Neural crest cell (in vitro differentiated cells): ENCODE measurements around the gene ERICH3. TPM values are rescaled to one million over a fixed set of nuclear protein-coding genes. Genes with fewer than 3 reads are reported as not detected.

ENCODE experiments used
- DNase-seq: peaks from one replicate; pipeline ENCODE4 v3.0.0; 2021; ENCODE audit warnings: low read depth, mixed read lengths, low spot score
- H3K27ac Mint-ChIP-seq: one replicate; pipeline ENCODE4 v1.8.0; 2021; ENCODE audit warnings: mild to moderate bottlenecking, mixed read lengths; ENCODE audit not compliant: unreplicated experiment
- H3K27me3 Mint-ChIP-seq: 2 replicates; pipeline ENCODE4 v1.8.0; 2021; ENCODE audit warnings: low read depth, mild to moderate bottlenecking, mixed read lengths
- H3K36me3 Mint-ChIP-seq: 2 replicates; pipeline ENCODE4 v1.8.0; 2021; ENCODE audit warnings: low read depth, mild to moderate bottlenecking, mixed read lengths
- H3K4me1 Mint-ChIP-seq: 2 replicates; pipeline ENCODE4 v1.8.0; 2021; ENCODE audit warnings: mixed read lengths
- H3K4me3 Mint-ChIP-seq: one replicate; pipeline ENCODE4 v1.8.0; 2021; ENCODE audit warnings: mild to moderate bottlenecking, mixed read lengths
- H3K9me3 Mint-ChIP-seq: 2 replicates; pipeline ENCODE4 v1.8.0; 2021; ENCODE audit warnings: mixed read lengths
- total RNA-seq: library from RNA; stranded (reverse); gene quantifications from 2 replicates; pipeline ENCODE4 v1.2.1, GENCODE V29; 2021
- TF ChIP-seq, protein P1 (sequence below): fragments of 200-600 bp; sonication (generic); conservative IDR thresholded peaks from 2 replicates; pipeline ENCODE4 v1.5.0; 2021; ENCODE audit warnings: antibody characterized with exemption, mild to moderate bottlenecking

The ERICH3 gene
- total RNA-seq, 1 donor from 2014 or later, result not detected

DNA sequence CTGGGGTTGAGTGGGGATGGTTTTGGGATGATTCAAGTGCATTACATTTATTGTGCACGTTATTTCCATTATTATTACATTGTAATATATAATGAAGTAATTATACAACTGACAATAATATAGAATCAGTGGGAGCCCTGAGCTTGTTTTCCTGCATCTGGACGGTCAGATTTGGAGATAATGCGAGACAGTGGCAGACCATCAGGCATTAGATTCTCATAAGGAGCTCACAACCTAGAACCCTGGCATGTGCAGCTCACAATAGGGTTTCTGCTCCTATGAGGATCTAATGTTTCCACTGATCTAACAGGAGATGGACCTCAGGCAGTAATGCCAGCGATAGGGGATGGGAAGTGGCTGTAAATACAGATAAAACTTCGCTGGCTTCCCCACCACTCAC, 83.3 kb downstream of the ERICH3 start:
- no peaks in the 10 kb centered on the region for H3K4me1 Mint-ChIP-seq
- no peaks in the 10 kb centered on the region for H3K9me3 Mint-ChIP-seq
- no peaks in the 10 kb centered on the region for H3K27me3 Mint-ChIP-seq
- TF ChIP-seq, protein P1, sequence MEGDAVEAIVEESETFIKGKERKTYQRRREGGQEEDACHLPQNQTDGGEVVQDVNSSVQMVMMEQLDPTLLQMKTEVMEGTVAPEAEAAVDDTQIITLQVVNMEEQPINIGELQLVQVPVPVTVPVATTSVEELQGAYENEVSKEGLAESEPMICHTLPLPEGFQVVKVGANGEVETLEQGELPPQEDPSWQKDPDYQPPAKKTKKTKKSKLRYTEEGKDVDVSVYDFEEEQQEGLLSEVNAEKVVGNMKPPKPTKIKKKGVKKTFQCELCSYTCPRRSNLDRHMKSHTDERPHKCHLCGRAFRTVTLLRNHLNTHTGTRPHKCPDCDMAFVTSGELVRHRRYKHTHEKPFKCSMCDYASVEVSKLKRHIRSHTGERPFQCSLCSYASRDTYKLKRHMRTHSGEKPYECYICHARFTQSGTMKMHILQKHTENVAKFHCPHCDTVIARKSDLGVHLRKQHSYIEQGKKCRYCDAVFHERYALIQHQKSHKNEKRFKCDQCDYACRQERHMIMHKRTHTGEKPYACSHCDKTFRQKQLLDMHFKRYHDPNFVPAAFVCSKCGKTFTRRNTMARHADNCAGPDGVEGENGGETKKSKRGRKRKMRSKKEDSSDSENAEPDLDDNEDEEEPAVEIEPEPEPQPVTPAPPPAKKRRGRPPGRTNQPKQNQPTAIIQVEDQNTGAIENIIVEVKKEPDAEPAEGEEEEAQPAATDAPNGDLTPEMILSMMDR, result no peak
- H3K4me3 Mint-ChIP-seq, result no peak overlapping the region
- no peak for DNase-seq
- H3K36me3 Mint-ChIP-seq, result no peaks in the 10 kb centered on the region
- H3K27ac Mint-ChIP-seq, result no peak overlapping the region

- Mint-ChIP-seq H3K27me3 (peaks cover 2% of the 10 kb centered on the region), H3K9me3 (no peaks in the 10 kb centered on the region), H3K36me3 (no peaks in the 10 kb centered on the region), H3K4me1 (no peaks in the 10 kb centered on the region), H3K27ac (no peak overlapping the region), H3K4me3 (no peak overlapping the region)
- TF ChIP-seq, protein P1, result no peak
- DNase-seq, result no peak
Measured at GRCh38 chr1:74587888-74588287, 85.7 kb downstream of the ERICH3 start.

GRCh38 chr1:74586253-74586897, 87.2 kb downstream of the ERICH3 start:
- H3K27me3 Mint-ChIP-seq, result peaks cover 2% of the 10 kb centered on the region
- no peak for DNase-seq
- no peak overlapping the region for H3K27ac Mint-ChIP-seq
- no peaks in the 10 kb centered on the region for H3K4me1 Mint-ChIP-seq
- no peaks in the 10 kb centered on the region for H3K9me3 Mint-ChIP-seq
- H3K4me3 Mint-ChIP-seq, result no peak overlapping the region
- TF ChIP-seq, protein P1, result no peak
- no peaks in the 10 kb centered on the region for H3K36me3 Mint-ChIP-seq

DNA sequence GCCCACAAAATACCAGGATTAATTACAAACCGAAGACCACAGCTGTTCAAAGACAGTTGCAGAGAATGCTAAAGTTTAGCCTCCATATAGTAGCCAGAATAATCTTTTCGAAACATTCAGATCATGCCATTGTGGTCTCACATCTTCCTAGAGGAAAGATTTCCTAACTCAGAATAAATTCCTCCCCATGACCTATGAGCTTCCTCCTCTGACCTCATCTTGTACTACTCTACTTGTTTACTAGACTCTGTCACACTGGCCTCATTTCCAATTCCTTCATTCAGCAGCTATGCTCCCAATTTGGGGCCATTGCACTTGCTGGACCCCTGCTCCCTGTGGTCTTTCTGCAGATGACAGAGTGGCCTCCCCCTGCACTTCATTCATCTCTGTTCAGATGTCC, 89.4 kb downstream of the ERICH3 start:
- no peak for DNase-seq
- TF ChIP-seq, protein P1, result no peak
- H3K4me1 Mint-ChIP-seq, result no peaks in the 10 kb centered on the region

DNA sequence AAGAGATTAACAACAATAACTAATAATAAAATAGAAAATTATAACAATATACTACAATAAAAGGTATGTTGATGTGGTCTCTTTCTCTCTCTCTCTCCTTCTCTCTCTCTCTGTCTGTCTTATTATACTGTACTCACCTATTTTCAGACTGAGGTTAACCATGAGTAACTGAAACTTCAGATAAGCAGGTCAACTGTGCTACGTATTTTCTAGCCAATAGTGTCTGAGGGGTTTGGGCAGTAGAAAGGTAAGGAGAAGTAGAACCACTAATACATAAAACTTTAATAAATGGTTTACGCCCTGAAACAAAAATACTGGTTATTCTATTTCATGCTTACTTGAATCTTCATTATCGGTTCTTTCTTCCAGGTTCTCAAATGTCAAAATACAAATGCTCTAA, 90.2 kb downstream of the ERICH3 start:
- H3K27me3 Mint-ChIP-seq, result peaks cover 2% of the 10 kb centered on the region
- no peak for DNase-seq
- TF ChIP-seq, protein P1, result no peak
- H3K27ac Mint-ChIP-seq, result no peak overlapping the region
- peaks cover 2% of the 10 kb centered on the region for H3K9me3 Mint-ChIP-seq
- H3K36me3 Mint-ChIP-seq, result no peaks in the 10 kb centered on the region
- no peak overlapping the region for H3K4me3 Mint-ChIP-seq
- no peaks in the 10 kb centered on the region for H3K4me1 Mint-ChIP-seq

More for the DNA sequence above, 89.4 kb downstream of the ERICH3 start:
- Mint-ChIP-seq H3K27me3 (peaks cover 2% of the 10 kb centered on the region), H3K27ac (no peak overlapping the region), H3K4me3 (no peak overlapping the region), H3K36me3 (no peaks in the 10 kb centered on the region), H3K9me3 (peaks cover 2% of the 10 kb centered on the region)
